Kidney capillary endothelial cell (primary cell): ENCODE results near the gene RIPOR3.
"Not testable (repeated sequence)": the region's sequence is repeated elsewhere in the genome, so short reads cannot be mapped to it uniquely, and the experiment has no call there.

Experiments
- DNase-seq: peaks from one replicate; pipeline ENCODE4 v3.0.0-alpha.2; 2018; ENCODE audit warnings: low spot score

RIPOR3 gene

DNA sequence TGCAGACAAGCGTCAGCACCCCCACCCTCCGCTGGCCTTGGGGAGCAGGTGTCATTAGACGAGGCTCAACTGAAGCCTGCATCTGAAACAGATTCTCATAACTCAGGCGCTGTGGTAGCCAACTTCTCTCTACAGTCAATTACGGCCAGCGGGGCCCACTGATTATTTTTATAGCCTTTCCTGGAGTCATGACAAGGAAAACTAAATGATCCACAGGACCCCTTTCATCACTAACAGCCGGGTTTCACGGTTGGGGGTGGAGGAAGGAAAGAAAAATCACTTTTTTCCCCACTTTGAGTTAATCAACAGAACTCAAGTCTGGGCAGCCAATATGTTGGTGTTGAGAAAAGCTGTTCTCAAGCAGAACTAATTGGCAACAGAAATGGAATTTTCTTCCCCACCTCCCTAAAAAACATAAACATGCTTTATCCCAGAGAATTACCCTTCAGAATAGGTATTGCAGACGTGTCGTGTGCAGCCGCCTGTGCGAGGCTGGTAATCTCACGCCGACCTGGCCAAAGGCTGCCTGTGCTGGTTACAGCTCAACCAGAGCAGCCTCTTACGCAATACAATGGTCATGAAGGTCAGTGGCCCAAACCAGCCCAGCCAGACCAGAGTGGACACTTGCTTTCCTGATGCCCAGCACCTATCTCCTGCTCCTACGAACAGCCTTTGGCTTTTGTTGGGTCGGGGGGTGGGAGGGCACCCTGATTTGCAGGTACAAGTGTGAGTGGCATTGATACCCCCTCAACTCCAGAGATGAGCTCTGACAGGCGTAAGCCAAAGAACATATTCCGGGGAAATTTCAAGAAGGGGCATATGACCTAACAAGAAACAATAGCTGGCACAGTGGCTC is 11.0 kb downstream of the RIPOR3 start:
- no peak for DNase-seq

GRCh38 chr20:50679753-50680104 is 11.6 kb downstream of the RIPOR3 start:
- DNase-seq = no peak

- DNase-seq = no peak
These were observed 13.0 kb downstream of the RIPOR3 start for GRCh38 chr20:50678169-50678898.

- no peak for DNase-seq
These were observed 14.5 kb downstream of the RIPOR3 start for GRCh38 chr20:50676858-50677257.

- DNase-seq = not testable (repeated sequence)
These were observed 15.0 kb downstream of the RIPOR3 start for GRCh38 chr20:50676377-50676731.

GRCh38 chr20:50675671-50676376 is 15.5 kb downstream of the RIPOR3 start:
- DNase-seq = peak; percentile 13

- no peak for DNase-seq
These were observed 17.1 kb downstream of the RIPOR3 start for GRCh38 chr20:50674138-50674825.

GRCh38 chr20:50673466-50674137 is 17.7 kb downstream of the RIPOR3 start:
- no peak for DNase-seq

- DNase-seq = no peak
These were observed 18.2 kb downstream of the RIPOR3 start for GRCh38 chr20:50673146-50673465.

- DNase-seq = no peak
These were observed 18.8 kb downstream of the RIPOR3 start for GRCh38 chr20:50672400-50673145.

- DNase-seq = no peak
These were observed 19.7 kb downstream of the RIPOR3 start for GRCh38 chr20:50671626-50672025.

DNA sequence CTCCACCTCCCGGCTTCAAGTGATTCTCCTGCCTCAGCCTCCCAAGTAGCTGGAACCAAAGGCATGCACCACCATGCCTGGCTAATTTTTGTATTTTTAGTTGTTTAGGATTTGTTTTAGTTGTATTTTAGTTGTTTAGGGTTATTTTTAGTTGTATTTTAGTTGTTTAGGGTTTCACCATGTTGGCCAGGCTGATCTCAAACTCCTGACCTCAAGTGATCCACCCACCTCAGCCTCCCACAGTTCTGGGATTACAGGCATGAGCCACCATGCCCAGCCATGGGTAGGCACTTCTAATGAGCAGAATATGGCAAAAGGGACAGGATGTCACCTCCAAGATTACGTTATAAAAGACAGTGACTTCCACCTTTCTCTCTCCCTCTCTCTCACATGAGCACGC is 20.3 kb downstream of the RIPOR3 start:
- DNase-seq = not testable (repeated sequence)

- DNase-seq = no peak
These were observed 21.0 kb downstream of the RIPOR3 start for GRCh38 chr20:50670126-50670862.

DNA sequence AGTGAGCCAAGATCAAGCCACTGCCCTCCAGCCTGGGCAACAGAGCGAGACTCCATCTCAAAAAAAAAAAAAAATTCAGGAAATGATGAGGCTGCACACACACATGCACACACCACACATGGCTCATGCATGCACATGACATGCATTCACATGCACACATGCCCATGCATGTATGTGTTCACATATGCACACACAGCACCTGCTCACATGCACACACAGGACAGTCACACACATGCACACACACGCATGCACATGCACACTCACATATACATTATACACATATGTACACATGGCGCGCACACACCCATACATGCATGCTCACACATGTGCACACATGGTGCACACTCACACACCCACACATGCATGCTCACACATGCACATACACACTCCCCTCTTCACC is 22.5 kb downstream of the RIPOR3 start:
- DNase-seq = no peak

GRCh38 chr20:50668326-50668725 is 23.0 kb downstream of the RIPOR3 start:
- DNase-seq = no peak

GRCh38 chr20:50666709-50667298 is 24.5 kb downstream of the RIPOR3 start:
- no peak for DNase-seq

DNA sequence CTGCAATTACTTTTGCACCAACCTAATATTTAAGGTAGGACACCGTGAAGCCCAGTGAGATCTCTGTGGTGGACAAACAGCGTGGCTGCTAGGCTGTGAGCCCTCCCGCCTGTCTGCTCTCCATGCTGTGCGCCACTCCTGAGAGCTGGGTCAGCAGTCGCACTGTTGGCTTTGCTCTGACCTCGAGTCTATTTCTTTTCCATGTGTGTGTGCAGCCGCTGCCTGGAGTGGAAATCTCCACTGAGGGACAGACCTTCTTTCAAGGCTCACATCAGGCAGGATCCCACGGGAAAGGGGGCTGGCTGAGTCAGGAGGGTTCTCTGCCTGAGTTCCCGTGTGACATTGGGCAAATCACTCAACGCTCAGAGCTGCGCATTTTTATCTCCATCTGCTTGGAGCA is 27.1 kb downstream of the RIPOR3 start:
- no peak for DNase-seq

DNA sequence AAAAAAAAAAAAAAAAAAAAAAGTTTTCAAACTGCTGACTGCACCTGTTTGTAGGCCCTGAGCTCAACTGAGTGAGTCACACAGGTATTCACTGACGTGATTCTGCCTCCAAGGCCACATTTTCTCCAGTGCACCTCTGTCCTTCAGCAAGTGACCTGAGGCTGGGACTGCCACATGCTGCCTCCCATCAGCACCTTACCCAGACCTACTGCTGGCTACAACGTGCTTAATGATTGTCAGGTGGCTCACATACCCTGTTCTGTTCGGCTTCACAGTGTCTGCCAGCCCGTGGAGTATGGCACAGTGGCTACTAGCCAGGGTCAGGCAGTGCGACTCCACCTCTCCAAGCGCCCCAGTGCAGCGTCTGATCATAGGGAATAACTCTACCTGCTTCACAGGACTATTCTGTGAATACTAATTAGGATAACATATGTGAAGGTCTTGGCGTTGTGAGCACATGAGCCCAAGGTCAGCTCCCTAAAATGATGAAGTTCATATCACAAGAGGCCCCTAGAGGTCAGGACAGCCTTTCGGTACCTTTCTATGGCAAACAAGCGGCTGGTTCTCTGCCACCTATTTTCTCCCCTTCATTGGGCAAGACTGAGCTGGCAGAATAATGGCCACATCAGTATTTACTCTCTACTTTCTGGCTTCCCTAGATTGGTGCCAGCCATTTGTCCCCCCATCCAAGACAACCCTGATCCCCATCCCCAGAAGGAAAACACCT is 28.1 kb downstream of the RIPOR3 start:
- no peak for DNase-seq

- DNase-seq = no peak
These were observed 31.2 kb downstream of the RIPOR3 start for GRCh38 chr20:50659975-50660670.
